Measurements from ENCODE around the gene PTPN1. TPM values are rescaled to one million over a fixed set of nuclear protein-coding genes. Genes with fewer than 3 reads are reported as not detected.
"Not testable (repeated sequence)": the region's sequence is repeated elsewhere in the genome, so short reads cannot be mapped to it uniquely, and the experiment has no call there.

The PTPN1 gene
- total RNA-seq, 1 donor from 2014 or later, result 20.7 TPM

DNA sequence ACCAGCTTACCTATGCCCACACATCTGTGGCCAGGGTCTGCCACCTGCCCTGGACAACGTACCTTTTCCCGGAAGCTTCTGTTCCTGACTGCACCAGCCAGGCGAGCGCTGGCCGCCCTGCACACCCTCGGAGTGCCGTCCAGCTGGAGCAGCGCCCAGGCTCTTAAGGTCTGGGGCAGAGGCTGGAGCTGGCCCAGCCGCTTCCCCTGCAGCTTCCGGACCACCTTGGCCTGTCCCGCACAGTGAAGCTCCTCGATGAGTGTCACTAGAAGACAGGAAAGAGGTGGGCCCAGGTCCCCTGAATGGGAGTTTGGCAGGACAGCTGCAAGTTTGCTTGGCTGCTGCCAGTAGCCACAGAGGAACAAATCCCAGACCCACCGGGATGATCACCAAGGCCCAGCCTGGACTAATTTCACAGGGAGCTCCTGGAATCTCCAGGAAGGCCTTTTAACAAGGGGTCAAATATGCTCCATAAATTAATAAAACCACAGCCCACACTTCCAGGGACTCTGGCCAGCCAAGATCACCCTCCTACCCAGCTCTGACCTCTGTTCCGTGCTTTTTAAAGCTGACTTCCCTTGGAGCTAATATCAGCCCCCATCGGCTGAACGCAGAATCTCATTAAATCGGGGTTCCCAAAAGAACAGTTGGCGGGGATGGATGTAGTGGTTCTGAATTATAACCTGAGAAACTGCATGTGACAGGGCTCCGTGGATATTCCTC, 82.3 kb downstream of the PTPN1 start:
- no peak for DNase-seq

- DNase-seq, result no peak
These were observed 82.8 kb downstream of the PTPN1 start for GRCh38 chr20:50593005-50593335.

GRCh38 chr20:50594231-50594590, 84.0 kb downstream of the PTPN1 start:
- no peak for DNase-seq

DNA sequence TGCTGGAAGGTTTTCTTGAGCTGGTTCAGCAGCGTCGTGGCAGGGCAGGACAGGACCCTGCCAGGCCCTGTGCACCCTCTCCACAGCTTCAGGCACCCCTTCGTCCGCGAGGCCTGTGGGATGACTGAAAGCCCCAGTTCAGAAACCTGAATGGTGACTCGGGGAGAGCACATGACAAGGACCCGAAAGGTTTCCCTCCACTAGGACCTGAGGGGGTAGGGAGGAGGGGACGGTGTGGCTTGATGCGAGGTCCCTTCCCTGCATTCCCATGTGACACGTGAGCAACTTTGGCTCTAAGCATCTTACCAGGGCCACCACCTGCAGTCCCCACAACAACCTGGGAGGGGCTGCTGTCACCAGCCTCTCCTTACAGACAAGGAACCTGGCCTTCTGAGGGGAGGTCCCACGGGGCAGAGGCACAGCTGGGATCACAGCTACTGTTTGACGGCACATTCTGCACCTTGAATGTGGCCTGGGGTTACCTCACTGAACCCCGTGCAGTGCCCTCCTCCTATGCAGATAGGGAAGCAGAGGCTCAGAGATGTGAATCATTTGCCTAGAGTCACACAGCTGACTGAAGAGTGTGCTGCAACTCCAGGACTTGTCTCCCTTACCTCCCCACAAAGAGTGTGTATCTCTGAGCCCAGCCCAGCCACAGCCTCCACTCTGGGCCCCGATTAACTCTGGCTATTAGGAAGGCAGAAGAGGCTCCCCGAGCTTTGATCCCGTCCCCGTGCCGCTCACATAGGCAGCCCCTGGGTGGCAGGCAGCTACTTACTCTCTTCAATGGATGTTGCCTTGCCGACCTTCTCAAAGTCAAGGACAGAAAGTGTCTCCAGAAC, 84.6 kb downstream of the PTPN1 start:
- no peak for DNase-seq

GRCh38 chr20:50595433-50595895, 85.3 kb downstream of the PTPN1 start:
- peak; percentile 72 for DNase-seq

DNA sequence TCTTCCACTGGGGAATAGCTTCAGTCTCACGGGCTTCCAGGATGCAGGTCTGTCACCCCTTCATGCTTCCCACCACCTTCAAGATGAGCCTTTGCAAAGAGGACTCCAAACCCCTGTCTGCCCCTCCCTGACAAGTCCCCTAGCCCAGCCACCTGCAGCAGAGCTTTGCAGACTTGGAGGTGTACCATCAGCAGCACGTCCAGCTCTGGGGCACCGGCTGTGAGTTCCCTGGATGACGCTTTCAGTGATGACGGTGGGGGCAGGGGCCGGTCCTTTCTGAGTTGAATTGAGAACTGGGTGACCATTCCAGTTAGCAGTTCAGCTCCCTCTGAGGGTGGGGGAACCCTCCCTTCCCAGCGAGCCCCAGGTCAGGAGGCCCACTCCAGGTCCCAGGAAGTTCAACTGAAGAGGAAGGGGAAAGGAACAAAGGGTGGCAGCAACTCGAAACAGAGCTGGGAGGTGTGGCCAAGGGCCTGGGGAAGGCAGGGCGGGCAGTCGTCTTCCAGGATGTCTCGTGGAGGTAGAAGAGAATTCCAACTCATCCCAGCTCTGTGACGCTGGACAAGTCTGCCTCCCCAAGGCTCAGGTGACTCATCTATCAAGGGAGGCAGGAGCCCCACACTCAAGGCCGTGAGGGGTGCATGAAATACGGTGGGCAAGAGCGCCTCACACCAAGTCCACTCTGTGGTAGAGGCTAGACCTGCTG, 86.0 kb downstream of the PTPN1 start:
- no peak for DNase-seq

GRCh38 chr20:50596694-50597021, 86.5 kb downstream of the PTPN1 start:
- DNase-seq, result no peak

DNA sequence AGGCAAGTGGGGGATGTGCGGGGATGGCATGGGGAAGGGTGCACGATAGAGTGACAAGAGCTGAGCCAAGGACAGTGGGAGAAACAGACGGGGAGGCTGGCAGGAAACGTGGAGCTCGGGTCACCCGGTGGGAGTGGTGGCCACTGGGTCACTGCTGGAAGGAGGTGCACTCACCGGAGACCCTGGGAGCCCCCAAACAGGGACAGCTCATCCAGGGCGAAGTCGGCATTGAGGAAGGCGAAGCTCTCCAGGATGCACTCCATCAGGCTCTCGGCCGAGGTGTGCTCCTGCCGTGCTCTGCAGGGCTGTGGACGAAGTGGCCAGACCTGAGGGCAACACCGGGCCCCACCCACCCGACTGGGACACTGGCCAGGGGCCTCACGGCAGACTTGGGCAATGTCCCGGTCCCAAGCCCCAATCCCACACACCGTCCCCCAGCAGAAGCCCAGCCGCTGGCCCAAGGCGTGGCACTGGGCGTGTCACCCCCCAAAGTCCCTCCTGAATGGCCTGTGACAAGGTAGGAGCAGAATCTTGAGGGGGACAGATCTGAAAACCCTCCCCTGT, 87.3 kb downstream of the PTPN1 start:
- DNase-seq, result no peak

- no peak for DNase-seq
These were observed 87.9 kb downstream of the PTPN1 start for GRCh38 chr20:50598074-50598473.

- DNase-seq, result not testable (repeated sequence)
These were observed 88.6 kb downstream of the PTPN1 start for GRCh38 chr20:50598768-50599167.

- DNase-seq, result no peak
These were observed 90.2 kb downstream of the PTPN1 start for GRCh38 chr20:50600281-50600895.

GRCh38 chr20:50601511-50602431, 91.6 kb downstream of the PTPN1 start:
- DNase-seq, result no peak

GRCh38 chr20:50602432-50603088, 92.4 kb downstream of the PTPN1 start:
- DNase-seq, result no peak

GRCh38 chr20:50604451-50604850, 94.3 kb downstream of the PTPN1 start:
- DNase-seq, result no peak

DNA sequence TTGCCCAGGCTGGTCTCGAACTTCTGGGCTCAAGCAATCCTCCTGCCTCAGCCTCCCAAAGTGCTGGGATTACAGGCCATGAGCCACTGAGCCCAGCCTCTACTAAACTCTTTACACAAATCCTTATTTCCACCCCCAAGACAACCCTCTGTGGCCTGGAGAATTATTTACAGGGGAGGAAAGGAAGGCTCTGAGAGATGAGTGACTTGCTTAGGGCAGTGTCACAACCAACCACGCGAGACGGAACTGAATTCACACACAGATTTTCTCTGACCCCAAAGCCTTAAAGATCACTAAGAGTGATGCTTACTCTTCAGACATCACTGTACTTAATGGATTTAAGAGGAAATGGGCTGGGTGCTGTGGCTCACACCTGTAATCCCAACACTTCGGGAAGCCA, 95.0 kb downstream of the PTPN1 start:
- no peak for DNase-seq

DNA sequence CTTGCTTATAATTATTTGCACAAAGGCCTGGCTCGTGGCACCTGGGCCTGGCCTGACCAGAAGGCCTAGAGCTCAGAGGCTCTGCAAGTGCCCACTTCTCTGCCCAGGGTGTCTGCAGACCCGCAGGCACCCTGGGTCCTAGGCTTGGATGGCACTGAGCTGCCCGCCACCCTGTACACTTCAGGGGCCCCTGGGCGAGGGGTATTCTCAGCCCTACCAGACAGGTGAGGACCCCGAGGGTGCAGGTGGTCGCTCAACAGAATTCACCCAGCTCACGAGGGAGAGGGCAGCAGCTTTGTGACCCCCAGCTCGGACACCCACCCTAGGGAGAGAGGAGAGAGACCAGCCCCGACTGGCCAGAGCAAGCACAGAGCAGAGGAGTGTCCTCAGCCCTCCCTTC, 97.3 kb downstream of the PTPN1 start:
- DNase-seq, result no peak

- no peak for DNase-seq
These were observed 97.9 kb downstream of the PTPN1 start for GRCh38 chr20:50607850-50608749.

DNA sequence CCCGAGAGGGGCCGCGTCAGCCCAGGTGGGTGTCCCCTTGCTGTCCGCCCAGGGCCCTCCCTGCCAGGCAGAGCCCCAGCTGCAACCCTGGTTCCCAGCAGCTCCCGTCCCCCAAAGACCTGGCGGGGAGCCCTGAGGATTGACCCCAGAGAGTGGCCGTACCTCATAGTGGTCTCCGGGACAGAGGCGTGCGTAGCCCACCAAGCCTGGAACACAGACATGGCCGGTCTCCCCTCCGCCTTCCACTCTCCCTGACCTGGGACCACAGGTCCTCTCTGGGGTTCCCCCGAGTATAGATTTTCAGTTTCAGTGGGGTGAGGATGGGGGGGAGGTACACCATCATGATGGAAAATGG, 98.5 kb downstream of the PTPN1 start:
- no peak for DNase-seq

- DNase-seq, result no peak
These were observed 99.3 kb downstream of the PTPN1 start for GRCh38 chr20:50609438-50609989.
